ENCODE measurements around the gene ATXN1. TPM values are rescaled to one million over a fixed set of nuclear protein-coding genes. Genes with fewer than 3 reads are reported as not detected.

Gene ATXN1
- total RNA-seq, 4 donors from 2014 or later, result 26.4 to 46.4 (median 36.1) TPM

DNA sequence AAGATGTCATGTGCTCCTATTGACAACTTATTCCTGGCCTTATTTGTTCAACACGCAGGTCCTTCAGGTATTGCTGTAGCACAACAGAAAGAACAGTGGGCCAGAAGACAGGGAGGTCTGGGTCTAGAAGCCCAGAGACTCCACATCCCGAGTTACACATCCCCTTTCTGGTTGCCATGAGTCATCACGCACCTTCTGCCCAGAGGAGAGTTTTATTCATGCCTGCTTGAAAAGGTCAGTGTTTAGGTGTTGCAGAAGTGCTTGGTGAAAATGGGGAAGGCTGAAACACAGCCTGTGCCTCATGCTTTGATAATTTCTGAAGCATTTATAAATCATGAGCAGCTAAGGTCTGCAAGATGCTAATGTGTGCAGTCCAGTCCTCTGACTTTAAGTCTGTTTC lies 266.5 kb downstream of the ATXN1 start:
- ATAC-seq (ENCODE audit: low FRiP score), result peak; percentile 88
- TF ChIP-seq, protein P1, sequence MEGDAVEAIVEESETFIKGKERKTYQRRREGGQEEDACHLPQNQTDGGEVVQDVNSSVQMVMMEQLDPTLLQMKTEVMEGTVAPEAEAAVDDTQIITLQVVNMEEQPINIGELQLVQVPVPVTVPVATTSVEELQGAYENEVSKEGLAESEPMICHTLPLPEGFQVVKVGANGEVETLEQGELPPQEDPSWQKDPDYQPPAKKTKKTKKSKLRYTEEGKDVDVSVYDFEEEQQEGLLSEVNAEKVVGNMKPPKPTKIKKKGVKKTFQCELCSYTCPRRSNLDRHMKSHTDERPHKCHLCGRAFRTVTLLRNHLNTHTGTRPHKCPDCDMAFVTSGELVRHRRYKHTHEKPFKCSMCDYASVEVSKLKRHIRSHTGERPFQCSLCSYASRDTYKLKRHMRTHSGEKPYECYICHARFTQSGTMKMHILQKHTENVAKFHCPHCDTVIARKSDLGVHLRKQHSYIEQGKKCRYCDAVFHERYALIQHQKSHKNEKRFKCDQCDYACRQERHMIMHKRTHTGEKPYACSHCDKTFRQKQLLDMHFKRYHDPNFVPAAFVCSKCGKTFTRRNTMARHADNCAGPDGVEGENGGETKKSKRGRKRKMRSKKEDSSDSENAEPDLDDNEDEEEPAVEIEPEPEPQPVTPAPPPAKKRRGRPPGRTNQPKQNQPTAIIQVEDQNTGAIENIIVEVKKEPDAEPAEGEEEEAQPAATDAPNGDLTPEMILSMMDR (IDR thresholded peaks at IDR 0.05), result no peak
- no peak for DNase-seq (ENCODE audit: low spot score)

DNA sequence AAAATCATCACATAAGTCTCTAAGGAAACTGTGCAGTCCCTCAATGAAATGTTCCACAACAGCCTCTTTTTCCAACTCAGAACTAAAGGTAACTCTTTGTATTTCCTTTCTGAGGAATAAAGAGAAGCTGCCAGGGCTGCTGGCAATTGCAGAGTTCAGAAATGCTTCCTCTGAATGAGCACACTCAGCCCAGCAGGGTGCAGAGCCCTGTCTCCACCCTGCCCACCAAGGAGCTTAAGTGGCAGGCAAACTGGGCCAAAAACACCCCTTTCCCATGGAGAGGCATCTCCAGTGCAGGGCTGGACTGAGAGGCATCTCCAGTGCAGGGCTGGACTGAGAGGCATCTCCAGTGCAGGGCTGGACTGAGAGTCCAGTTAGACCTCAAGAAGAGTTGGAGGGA lies 267.5 kb downstream of the ATXN1 start:
- DNase-seq (ENCODE audit: low spot score) (no peak), ATAC-seq (ENCODE audit: low FRiP score) (no peak)
- TF ChIP-seq, protein P1 (IDR thresholded peaks at IDR 0.05), result no peak

DNA sequence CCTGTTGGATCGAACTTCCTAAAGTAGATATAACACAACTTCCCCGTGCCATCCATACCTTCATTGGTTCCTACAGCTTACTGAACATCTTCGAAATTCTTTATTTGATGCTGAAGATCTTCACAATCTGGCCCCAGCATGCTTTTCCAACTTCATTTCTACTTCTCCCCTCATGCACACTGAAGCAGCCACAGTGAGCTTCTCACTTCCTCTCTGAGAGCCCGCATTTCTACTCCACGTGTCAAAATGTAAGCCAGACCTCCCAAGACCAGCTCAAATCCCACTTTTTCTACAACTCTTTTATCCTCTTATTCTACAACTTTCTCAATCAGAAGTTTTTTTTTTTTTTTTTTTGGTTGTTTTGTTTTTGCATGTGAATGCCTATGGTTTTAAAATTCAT lies 268.1 kb downstream of the ATXN1 start:
- no peak for DNase-seq (ENCODE audit: low spot score)
- no peak for ATAC-seq (ENCODE audit: low FRiP score)
- TF ChIP-seq, protein P1 (IDR thresholded peaks at IDR 0.05), result no peak

DNA sequence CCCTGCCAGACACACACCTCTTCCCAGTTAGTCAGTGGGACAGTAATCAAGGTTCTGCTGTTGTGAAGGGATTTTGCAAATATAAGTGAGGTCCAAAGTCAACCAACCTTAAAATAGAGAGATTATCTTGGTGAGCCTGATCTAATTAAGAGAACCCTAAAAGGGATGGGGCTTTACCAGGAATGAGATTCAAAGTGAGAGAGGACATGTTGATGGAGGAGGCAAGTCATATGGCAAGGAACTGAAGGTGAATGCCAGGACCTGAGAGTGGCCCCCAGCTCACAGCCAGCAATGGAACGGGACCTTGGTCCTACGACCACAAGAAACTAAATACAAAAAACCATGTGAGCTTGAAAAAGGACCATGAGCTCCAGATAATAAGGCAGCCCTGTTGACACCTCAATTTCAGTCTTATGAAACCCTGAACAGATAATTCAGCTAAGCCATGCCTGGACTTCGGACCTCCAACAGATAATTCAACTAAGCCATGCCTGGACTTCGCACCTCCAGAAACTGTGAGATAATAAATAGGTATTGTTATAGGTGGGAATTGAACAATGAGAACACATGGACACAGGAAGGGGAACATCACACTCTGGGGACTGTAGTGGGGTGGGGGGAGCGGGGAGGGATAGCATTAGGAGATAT lies 269.5 kb downstream of the ATXN1 start:
- DNase-seq (ENCODE audit: low spot score) (no peak), ATAC-seq (ENCODE audit: low FRiP score) (no peak)
- TF ChIP-seq, protein P1 (IDR thresholded peaks at IDR 0.05), result no peak

DNA sequence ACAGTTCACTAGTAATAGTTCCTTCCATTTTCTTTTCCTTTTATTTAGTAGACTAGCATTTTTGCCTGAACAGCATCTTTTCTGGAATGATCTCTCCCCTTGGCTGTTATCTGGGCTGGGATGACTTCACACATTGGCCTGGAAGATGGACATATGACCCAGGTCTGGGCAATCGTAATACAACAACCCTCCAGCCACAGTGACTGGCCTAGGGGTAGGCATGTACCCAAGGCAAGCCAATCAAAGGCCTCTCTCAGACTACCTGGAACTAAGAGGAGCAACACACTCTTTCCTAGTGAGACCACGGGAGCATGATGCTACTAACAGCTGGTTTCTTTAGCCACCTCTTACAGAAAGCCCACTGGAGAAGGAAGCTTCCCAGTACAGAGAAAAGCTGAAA lies 270.6 kb downstream of the ATXN1 start:
- ATAC-seq (ENCODE audit: low FRiP score), result no peak

DNA sequence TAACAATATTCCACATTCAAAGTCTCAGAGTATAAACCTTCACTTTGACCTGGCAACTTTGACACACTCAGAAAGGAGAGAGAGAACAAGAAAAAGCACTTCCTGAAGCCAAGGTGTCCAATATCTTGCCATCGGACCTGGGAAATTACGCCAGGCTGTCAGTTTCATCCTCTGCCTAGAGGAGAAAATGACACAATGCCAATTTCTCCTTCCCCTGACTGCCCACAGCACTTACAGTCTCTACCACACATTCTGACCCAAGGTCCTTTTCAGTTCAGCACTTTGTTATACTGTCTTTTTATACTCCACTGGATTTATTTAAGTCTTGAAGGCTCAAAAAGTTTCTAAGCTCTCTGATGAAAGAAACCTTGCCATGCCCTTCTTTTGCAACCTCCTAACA lies 272.4 kb downstream of the ATXN1 start:
- TF ChIP-seq, protein P1 (IDR thresholded peaks at IDR 0.05), result no peak
- ATAC-seq (ENCODE audit: low FRiP score), result no peak
- no peak for DNase-seq (ENCODE audit: low spot score)

More for the DNA sequence above, 270.6 kb downstream of the ATXN1 start:
- TF ChIP-seq, protein P1 (IDR thresholded peaks at IDR 0.05), result no peak
- no peak for DNase-seq (ENCODE audit: low spot score)

DNA sequence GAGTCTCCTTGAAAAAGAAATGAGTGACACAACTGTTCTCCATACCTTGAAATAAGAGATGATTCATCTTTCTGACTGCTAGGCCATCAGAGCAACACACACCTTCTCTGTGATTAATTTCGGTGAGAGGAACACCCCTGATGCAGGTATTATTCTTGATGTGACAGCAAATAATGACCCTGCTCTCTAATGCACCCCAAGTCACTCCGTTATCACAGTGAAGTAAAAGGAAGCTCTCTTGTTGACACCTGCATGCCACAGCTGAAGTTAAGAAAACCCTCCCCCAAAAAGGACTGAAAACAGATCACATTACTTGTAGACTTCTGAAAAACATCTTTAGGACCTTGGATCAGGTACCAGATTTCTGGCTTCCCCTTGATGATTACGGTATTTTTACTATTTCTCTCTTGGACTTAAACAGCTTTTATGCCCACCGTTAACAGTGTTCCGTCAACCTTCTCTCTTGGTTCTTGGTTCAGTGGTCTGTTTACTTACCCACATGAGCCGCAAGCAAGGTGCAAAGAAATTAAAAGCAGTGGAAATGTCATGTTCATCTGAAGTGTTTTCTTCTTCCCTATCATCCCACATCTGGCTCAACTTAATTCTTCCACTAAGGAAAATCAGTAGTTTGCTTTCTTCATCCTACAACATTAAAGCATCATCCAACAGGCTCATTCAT lies 273.1 kb downstream of the ATXN1 start:
- DNase-seq (ENCODE audit: low spot score) (no peak), ATAC-seq (ENCODE audit: low FRiP score) (no peak)
- TF ChIP-seq, protein P1 (IDR thresholded peaks at IDR 0.05), result no peak
